Measurements from ENCODE around the gene PDE3A.

GRCh38 chr12:20604408-20605067 is 236.2 kb downstream of the PDE3A start:
- TF ChIP-seq POLR2A (IDR thresholded peaks at IDR 0.05) (no peak), CTCF (IDR thresholded peaks at IDR 0.05) (no peak)
